NCI-H748 (cell line): Measurements from ENCODE around the gene YIPF4.
"Not testable (repeated sequence)": the region's sequence is repeated elsewhere in the genome, so short reads cannot be mapped to it uniquely, and the experiment has no call there.

ENCODE experiments used
- DNase-seq: peaks from one replicate; lab custom pipeline; 2025; ENCODE audit not compliant: unreplicated experiment; lab: John Stamatoyannopoulos, UW

YIPF4 gene

DNA sequence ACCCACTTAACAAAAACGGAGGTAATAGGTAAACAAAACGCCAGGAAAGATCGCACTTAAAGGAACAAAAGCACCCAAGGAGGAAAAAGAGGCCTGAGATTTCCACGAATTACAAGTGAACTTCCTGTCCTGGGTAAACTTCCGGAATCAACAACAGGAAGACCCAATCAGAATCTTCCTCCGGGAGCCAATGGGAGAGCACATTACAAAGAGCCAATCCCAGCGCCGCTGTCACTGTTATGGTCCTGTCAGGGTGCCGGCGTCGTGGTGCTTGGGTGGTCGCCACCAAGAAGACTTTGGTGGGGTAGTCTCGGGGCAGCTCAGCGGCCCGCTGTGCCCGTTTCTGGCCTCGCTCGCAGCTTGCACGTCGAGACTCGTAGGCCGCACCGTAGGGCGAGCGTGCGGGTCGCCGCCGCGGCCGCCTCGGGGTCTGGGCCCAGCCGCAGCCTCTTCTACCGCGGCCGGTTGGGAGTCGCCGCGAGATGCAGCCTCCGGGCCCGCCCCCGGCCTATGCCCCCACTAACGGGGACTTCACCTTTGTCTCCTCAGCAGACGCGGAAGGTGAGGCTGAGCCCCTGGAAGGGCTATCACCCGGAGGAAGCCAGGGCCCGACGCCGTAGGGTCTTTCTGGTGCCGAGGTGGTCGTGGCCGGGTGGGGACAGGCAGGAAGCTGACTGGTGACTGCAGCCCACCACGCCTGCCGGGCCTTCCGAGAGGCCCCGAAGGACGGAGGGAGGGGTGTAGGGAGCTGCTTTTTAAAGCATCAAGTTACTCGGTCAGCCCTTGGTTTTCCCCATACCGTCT is at the start of gene YIPF4:
Gene YIPF4, plus strand, starts transcription at position 231 of the 804 bp plus-strand sequence. Its CDS starts 252 bp downstream, at position 483.
- DNase-seq = peak; percentile 81

DNA sequence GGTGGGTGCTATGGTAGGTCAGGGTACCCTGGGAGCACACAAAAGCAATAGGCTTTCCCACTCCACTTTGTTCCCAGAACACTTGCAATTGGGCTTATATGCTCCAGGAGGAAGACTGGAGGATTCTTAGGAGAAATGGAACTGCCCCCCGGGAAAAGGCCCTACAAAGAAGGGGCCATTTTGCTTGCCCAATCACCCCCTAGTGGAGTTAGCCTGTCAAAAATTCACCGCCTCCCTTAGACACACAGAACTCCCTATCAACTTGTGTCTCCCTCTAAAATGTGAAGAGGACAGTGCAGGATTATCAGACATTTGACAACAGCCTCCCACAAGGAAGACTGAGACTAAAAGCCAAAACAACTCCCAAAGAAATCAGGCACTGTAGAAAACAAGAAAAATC is 49.5 kb upstream of the YIPF4 start:
- DNase-seq = no peak

GRCh38 chr2:32229635-32230034 is 48.1 kb upstream of the YIPF4 start:
- DNase-seq = no peak

- no peak for DNase-seq
These were observed 45.7 kb upstream of the YIPF4 start for GRCh38 chr2:32231959-32232358.

DNA sequence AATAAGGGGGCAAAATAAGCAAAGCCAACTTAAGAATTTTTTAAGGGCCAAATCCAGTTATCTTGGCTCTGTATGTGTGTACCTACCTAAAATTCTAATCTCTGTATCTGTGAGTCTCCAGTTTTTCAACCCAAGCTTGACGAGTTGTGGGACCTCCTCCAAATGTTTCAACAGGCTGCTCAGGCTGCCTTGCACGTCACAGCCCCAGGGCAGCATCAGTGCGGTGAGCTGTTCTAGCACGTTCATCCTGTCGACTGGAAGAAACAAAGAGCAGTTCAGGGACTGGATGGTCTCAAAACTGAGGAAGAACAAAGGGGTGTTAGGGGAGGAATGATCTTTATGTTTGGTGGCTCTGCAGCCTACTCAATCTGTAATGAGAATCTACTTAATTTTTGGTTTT is 42.4 kb upstream of the YIPF4 start:
- no peak for DNase-seq

DNA sequence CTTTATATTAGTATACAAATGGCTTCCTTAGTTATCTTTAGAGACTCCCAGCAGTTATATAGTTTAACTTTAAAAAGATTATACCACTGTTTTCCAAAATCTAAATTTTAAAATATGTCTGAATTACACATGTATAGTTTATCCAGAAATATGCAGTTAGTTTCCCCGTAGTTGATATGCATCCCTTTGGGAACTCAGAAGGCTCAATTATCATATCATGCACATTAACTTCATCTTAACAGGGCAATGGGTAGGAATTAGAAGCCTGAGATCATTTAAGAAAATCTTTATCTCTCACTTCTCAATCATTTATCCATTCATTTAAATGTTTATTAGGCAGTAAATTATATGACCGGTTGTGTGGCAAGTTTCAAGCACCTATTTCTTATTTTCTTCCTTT is 40.2 kb upstream of the YIPF4 start:
- no peak for DNase-seq

- DNase-seq = no peak
These were observed 39.7 kb upstream of the YIPF4 start for GRCh38 chr2:32237996-32238395.

- no peak for DNase-seq
These were observed 35.4 kb upstream of the YIPF4 start for GRCh38 chr2:32242331-32242730.

- DNase-seq = no peak
These were observed 30.8 kb upstream of the YIPF4 start for GRCh38 chr2:32246911-32247310.

DNA sequence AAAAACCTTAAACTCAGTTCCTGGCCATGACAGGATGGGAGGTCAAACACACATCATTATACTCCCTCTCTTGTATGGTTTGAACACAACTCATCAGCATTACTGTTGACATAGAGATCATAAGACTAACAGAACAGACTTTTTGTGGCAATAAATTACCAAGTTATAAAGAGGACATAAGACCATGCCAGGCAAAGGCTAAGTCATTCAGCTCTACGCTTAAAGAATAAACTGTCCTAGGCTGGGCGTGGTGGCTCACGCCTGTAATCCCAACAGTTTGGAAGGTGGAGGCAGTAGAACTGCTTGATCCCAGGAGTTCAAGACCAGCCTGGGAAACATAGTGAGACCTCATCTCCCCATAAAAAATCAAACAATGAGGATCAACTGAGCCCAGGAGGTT is 29.4 kb upstream of the YIPF4 start:
- DNase-seq = no peak

GRCh38 chr2:32249731-32250236 is 27.9 kb upstream of the YIPF4 start:
- no peak for DNase-seq

DNA sequence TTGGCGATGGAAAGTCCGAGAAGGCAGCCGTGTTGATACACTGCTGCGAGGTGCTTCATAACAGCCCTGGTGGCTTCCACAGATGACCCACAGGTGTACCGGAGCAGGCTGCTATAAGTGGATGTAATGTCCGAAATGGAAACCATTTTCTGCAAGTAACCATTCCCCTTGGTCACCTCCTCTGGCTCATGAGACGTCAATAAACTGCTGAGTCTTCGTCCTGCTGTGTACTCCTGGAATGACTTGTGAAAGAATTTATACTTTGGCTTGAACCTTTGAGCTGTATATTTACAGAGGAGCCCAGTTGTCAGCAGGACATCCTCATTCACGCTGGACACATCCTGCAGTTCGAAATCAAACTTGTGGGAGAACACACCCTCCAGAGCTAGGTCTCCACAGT is 27.4 kb upstream of the YIPF4 start:
- DNase-seq = no peak

DNA sequence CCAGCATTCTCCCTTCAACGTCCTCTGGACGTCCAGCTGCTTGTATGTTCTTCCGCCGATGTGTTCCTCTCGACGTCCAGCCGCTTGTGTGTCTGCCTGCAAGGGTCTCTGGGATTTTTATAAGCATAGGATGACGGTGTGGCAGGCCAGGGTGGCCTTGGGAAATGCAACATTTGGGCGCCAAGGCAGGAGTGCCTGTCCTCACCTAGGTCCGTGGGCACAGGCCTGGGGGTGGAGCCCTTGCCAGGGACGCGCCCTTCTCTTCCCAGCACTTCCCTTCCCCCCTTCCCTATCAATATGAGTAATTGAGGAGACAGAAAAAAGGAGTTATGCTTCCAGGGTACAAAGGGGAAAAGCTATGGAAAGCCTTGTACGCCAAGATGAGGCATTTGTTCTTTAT is 19.5 kb upstream of the YIPF4 start:
- DNase-seq = no peak

- no peak for DNase-seq
These were observed 17.3 kb upstream of the YIPF4 start for GRCh38 chr2:32260376-32260775.

- no peak for DNase-seq
These were observed 15.6 kb upstream of the YIPF4 start for GRCh38 chr2:32262105-32262504.

- no peak for DNase-seq
These were observed 13.1 kb upstream of the YIPF4 start, which contains the start of gene NLRC4 for GRCh38 chr2:32264422-32265105. Gene NLRC4, minus strand, starts transcription at chr2:32264886. Its CDS starts 8,111 bp downstream, at chr2:32256775.

- DNase-seq = no peak
These were observed 6.6 kb upstream of the YIPF4 start for GRCh38 chr2:32271063-32271462.

DNA sequence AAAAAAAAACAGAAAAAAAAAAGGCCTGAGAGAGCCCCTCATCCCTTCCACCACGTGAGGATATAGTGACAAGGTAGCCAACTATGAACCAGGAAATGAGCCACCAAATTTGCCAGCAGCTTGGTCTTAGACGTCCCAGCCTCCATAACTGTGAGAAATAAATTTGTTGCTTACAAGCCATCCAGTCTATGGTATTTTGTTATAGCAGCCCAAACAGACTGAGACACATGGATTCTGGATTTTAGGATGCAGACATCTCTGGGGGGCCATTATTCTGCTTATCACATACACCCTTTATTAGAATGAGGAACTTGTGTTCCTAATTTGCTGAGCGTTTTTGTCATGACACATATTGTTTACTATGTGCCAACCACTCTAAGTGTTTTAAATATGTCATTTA is 5.4 kb upstream of the YIPF4 start:
- no peak for DNase-seq

DNA sequence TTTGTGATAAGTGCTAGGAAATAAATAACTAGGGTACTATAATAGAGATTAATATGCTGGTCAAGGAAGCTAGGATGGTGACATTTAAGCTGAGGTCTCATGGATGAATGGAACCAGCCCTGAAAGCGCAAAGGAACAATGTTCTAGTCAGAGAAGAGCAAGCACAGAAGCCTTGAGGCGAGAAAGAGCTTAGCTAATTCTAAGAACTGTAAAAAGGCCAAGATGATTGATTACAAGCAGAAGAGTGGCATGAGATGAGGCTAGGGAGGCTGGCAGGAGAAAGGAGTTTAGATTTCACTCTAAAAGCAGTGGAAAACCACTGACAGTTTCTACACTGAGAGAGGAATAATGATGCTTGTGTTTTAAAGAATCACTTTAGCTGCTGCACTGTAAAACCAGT is 3.4 kb upstream of the YIPF4 start:
- no peak for DNase-seq

GRCh38 chr2:32275790-32276189 is 1.9 kb upstream of the YIPF4 start:
- DNase-seq = not testable (repeated sequence)

GRCh38 chr2:32277363-32277673 is 386 bp upstream of the YIPF4 start:
- DNase-seq = no peak

GRCh38 chr2:32278478-32278853 is 762 bp downstream of the YIPF4 start:
- DNase-seq = no peak
